ENCODE data around the gene NDE1.

DNA sequence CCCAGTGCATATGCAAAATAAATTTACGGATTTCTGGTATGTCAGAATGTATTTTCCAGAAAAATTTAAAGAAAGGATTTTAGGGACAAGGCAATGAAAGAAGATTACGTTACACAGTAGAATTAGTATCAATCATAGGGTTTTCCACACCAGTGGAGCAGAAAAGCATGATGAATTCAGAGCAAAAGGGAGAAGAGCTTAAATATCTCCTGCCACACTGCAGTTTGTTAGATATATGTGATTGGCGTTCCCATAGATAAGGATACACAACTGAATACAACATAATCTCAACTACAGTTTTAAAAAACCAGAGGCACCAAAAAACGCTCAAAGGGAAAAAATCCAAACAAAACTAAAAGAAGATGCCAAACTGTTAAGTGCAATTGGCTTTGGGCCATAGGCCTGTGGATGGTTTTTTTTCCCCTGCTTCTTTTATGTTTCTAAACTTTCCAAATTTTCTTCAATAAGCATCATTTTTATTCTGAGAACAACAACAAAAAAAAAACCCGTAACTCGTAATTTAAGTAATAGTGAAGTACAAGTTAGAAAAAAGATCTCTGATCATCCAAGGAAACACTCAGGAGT lies 29.3 kb upstream of the NDE1 start:
- TF ChIP-seq, protein P1, sequence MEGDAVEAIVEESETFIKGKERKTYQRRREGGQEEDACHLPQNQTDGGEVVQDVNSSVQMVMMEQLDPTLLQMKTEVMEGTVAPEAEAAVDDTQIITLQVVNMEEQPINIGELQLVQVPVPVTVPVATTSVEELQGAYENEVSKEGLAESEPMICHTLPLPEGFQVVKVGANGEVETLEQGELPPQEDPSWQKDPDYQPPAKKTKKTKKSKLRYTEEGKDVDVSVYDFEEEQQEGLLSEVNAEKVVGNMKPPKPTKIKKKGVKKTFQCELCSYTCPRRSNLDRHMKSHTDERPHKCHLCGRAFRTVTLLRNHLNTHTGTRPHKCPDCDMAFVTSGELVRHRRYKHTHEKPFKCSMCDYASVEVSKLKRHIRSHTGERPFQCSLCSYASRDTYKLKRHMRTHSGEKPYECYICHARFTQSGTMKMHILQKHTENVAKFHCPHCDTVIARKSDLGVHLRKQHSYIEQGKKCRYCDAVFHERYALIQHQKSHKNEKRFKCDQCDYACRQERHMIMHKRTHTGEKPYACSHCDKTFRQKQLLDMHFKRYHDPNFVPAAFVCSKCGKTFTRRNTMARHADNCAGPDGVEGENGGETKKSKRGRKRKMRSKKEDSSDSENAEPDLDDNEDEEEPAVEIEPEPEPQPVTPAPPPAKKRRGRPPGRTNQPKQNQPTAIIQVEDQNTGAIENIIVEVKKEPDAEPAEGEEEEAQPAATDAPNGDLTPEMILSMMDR (conservative IDR thresholded peaks at IDR 0.05 in 1 of 2, IDR thresholded peaks at IDR 0.05 in 1 of 2; ENCODE audit: low read depth in 1 of 2, low read length in 2 of 2) = no peak
- no peak for TF ChIP-seq EZH2 (IDR thresholded peaks at IDR 0.05; ENCODE audit: low read length, missing control alignments)

Data from fibroblast of lung (primary cell).